ENCODE results near the gene CCDC191. TPM values are rescaled to one million over a fixed set of nuclear protein-coding genes. Genes with fewer than 3 reads are reported as not detected.
A peak's percentile ranks its signal among the peaks of the same experiment; 100 is the strongest.

Gene CCDC191
- total and polyA plus RNA-seq, 4 donors: 2.5 to 15.3 (median 5.6) TPM

- Histone ChIP-seq H3K36me3 (ENCODE audit: control insufficient read depth in 4 of 4, insufficient read depth in 4 of 4, low read length in 4 of 4) (peaks cover 4 to 16% (median 7%) of the 10 kb centered on the region in 4 donors), H3K9me3 (ENCODE audit: control insufficient read depth in 4 of 4, insufficient read depth in 3 of 4, low read length in 3 of 4) (no peaks in the 10 kb centered on the region), H3K27ac (ENCODE audit: low read depth in 1 of 2, low read length in 1 of 2) (no peak overlapping the region), H3K9ac (ENCODE audit: insufficient read depth in 1 of 2, low read length in 2 of 2) (no peak overlapping the region), H3K27me3 (ENCODE audit: control insufficient read depth in 3 of 3, insufficient read depth in 3 of 3, low read length in 2 of 3) (no peaks in the 10 kb centered on the region), H3K4me3 (no peak overlapping the region), H3K4me1 (ENCODE audit: control insufficient read depth in 5 of 5, insufficient read depth in 5 of 5, low read length in 5 of 5) (no peaks in the 10 kb centered on the region)
- TF ChIP-seq, protein P1, sequence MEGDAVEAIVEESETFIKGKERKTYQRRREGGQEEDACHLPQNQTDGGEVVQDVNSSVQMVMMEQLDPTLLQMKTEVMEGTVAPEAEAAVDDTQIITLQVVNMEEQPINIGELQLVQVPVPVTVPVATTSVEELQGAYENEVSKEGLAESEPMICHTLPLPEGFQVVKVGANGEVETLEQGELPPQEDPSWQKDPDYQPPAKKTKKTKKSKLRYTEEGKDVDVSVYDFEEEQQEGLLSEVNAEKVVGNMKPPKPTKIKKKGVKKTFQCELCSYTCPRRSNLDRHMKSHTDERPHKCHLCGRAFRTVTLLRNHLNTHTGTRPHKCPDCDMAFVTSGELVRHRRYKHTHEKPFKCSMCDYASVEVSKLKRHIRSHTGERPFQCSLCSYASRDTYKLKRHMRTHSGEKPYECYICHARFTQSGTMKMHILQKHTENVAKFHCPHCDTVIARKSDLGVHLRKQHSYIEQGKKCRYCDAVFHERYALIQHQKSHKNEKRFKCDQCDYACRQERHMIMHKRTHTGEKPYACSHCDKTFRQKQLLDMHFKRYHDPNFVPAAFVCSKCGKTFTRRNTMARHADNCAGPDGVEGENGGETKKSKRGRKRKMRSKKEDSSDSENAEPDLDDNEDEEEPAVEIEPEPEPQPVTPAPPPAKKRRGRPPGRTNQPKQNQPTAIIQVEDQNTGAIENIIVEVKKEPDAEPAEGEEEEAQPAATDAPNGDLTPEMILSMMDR (IDR thresholded peaks at IDR 0.05; ENCODE audit: control extremely low read depth, extremely low read depth): no peak
- ATAC-seq (ENCODE audit: insufficient read depth, low FRiP score) (no peak), DNase-seq (no peak)
- 84 to 88% methylated on average over 1 of the region's 1 CpG for WGBS, 2 donors
These were observed 76.4 kb downstream of the CCDC191 start for GRCh38 chr3:113979916-113980315.

DNA sequence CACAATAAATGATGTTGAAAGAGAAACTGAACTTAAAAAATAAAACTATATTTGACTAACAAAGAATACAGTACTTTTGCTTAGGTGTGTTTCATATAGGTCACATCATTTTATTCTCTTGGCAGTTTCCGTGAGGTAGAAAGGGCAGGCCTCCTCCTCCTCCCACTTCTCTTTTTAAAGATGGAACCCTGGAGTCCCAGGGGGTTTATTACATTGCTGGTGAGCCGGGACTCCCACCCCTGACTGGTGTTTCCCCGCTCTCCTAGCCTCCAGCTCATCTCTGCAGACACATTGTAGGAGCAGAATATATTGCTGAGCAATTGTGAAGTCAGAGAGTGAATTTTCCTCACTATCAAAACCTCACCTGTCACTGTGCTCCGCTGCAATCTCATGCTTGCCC, 78.5 kb downstream of the CCDC191 start:
- Histone ChIP-seq H3K9me3 (ENCODE audit: control insufficient read depth in 4 of 4, insufficient read depth in 3 of 4, low read length in 3 of 4) (peaks cover 0 to 9% (median 0%) of the 10 kb centered on the region in 4 donors), H3K9ac (ENCODE audit: insufficient read depth in 1 of 2, low read length in 2 of 2) (no peak overlapping the region), H3K27ac (ENCODE audit: low read depth in 1 of 2, low read length in 1 of 2) (no peak overlapping the region), H3K4me1 (ENCODE audit: control insufficient read depth in 5 of 5, insufficient read depth in 5 of 5, low read length in 5 of 5) (no peaks in the 10 kb centered on the region), H3K27me3 (ENCODE audit: control insufficient read depth in 3 of 3, insufficient read depth in 3 of 3, low read length in 2 of 3) (no peaks in the 10 kb centered on the region), H3K36me3 (ENCODE audit: control insufficient read depth in 4 of 4, insufficient read depth in 4 of 4, low read length in 4 of 4) (peaks cover 4 to 17% (median 9%) of the 10 kb centered on the region in 4 donors), H3K4me3 (no peak overlapping the region)
- WGBS, 2 donors: 97 to 98% methylated on average over 4 of the region's 4 CpGs
- ATAC-seq (ENCODE audit: insufficient read depth, low FRiP score): no peak
- no peak for DNase-seq
- TF ChIP-seq, protein P1 (IDR thresholded peaks at IDR 0.05; ENCODE audit: control extremely low read depth, extremely low read depth): no peak

GRCh38 chr3:113968986-113969385, 87.3 kb downstream of the CCDC191 start:
- Histone ChIP-seq H3K4me1 (ENCODE audit: control insufficient read depth in 5 of 5, insufficient read depth in 5 of 5, low read length in 5 of 5) (no peaks in the 10 kb centered on the region), H3K9me3 (ENCODE audit: control insufficient read depth in 4 of 4, insufficient read depth in 3 of 4, low read length in 3 of 4) (peaks cover 0 to 11% (median 0%) of the 10 kb centered on the region in 4 donors), H3K9ac (ENCODE audit: insufficient read depth in 1 of 2, low read length in 2 of 2) (no peak overlapping the region), H3K27ac (ENCODE audit: low read depth in 1 of 2, low read length in 1 of 2) (no peak overlapping the region), H3K4me3 (no peak overlapping the region), H3K36me3 (ENCODE audit: control insufficient read depth in 4 of 4, insufficient read depth in 4 of 4, low read length in 4 of 4) (peaks cover 0 to 3% (median 0%) of the 10 kb centered on the region in 4 donors), H3K27me3 (ENCODE audit: control insufficient read depth in 3 of 3, insufficient read depth in 3 of 3, low read length in 2 of 3) (no peaks in the 10 kb centered on the region)
- ATAC-seq (ENCODE audit: insufficient read depth, low FRiP score) (no peak), DNase-seq (peak in 1 of 3 donors; percentile 22)
- 51 to 82% methylated on average over 2 of the region's 2 CpGs for WGBS, 2 donors
- TF ChIP-seq, protein P1 (IDR thresholded peaks at IDR 0.05; ENCODE audit: control extremely low read depth, extremely low read depth): no peak

DNA sequence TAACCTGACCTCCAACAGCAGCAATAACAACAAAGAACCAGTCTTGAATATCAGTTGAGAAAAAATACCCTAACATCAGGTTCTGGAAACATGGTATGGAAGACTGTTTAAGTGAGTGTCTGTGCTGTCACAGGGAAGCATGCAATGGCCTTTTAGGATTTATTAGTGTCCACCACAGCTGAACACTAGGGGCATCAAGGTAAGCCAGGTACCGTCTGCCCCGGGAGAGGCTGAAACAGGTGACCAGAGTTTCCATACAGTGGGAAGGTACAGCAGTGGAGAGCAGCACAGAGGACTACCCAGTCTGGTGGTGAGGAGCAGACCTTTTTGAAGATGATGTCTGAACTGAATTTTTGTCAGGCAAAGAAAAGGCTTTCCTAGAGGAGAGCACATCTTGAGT, 90.2 kb downstream of the CCDC191 start:
- ATAC-seq (ENCODE audit: insufficient read depth, low FRiP score) (no peak), DNase-seq (no peak)
- Histone ChIP-seq H3K4me1 (ENCODE audit: control insufficient read depth in 5 of 5, insufficient read depth in 5 of 5, low read length in 5 of 5) (no peaks in the 10 kb centered on the region), H3K27me3 (ENCODE audit: control insufficient read depth in 3 of 3, insufficient read depth in 3 of 3, low read length in 2 of 3) (no peaks in the 10 kb centered on the region), H3K27ac (ENCODE audit: low read depth in 1 of 2, low read length in 1 of 2) (no peak overlapping the region), H3K36me3 (ENCODE audit: control insufficient read depth in 4 of 4, insufficient read depth in 4 of 4, low read length in 4 of 4) (peaks cover 0 to 3% (median under 1%) of the 10 kb centered on the region in 4 donors), H3K9ac (ENCODE audit: insufficient read depth in 1 of 2, low read length in 2 of 2) (no peak overlapping the region), H3K9me3 (ENCODE audit: control insufficient read depth in 4 of 4, insufficient read depth in 3 of 4, low read length in 3 of 4) (no peaks in the 10 kb centered on the region), H3K4me3 (no peak overlapping the region)
- 84 to 90% methylated on average over 2 of the region's 2 CpGs for WGBS, 2 donors
- TF ChIP-seq, protein P1 (IDR thresholded peaks at IDR 0.05; ENCODE audit: control extremely low read depth, extremely low read depth): no peak
